ENCODE measurements around the gene SLC4A1AP. TPM values are rescaled to one million over a fixed set of nuclear protein-coding genes. Genes with fewer than 3 reads are reported as not detected.

SLC4A1AP gene
- total and polyA plus RNA-seq, 4 donors = 7.2 to 12.3 (median 9.5) TPM

DNA sequence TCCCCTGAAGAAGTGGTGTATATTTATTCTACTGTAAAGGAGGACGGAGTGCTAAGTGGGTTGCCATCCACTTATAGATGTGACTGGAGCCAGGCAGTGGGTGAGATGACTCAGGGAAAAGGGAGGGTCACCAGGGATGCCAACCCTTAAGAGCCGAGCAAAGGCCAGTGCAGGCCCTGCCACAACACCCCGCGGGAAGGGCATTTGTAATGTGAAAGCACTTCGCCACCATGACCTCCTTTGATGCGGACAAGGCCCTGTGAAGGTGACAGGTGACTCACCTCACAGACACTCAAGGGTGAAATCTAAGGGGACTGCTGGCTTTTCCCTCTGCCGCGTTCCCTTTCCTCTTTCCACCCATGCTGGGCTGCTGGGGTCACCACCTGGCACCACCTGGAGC is 57.6 kb downstream of the SLC4A1AP start:
- Histone ChIP-seq H3K27me3 (ENCODE audit: control insufficient read depth in 4 of 4, insufficient read depth in 4 of 4, low read length in 3 of 4) (no peaks in the 10 kb centered on the region), H3K27ac (ENCODE audit: low read depth in 1 of 2, low read length in 2 of 2) (no peak overlapping the region), H3K9me3 (ENCODE audit: control insufficient read depth in 4 of 4, low read length in 3 of 4) (no peaks in the 10 kb centered on the region), H3K4me1 (ENCODE audit: control insufficient read depth in 4 of 4, insufficient read depth in 4 of 4, low read length in 3 of 4) (peaks cover 0 to 5% (median 0%) of the 10 kb centered on the region in 4 donors), H3K36me3 (ENCODE audit: control insufficient read depth in 4 of 4, insufficient read depth in 3 of 4, low read depth in 1 of 4, low read length in 3 of 4) (no peaks in the 10 kb centered on the region), H3K9ac (ENCODE audit: low read depth in 1 of 2, low read length in 2 of 2) (no peak overlapping the region), H3K4me3 (ENCODE audit: low read depth in 1 of 3, low read length in 3 of 3) (no peak overlapping the region)
- TF ChIP-seq, protein P1, sequence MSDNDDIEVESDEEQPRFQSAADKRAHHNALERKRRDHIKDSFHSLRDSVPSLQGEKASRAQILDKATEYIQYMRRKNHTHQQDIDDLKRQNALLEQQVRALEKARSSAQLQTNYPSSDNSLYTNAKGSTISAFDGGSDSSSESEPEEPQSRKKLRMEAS (IDR thresholded peaks at IDR 0.05) = no peak
- TF ChIP-seq FOXA1 (IDR thresholded peaks at IDR 0.05) = no peak
- TF ChIP-seq NR2F2 (IDR thresholded peaks at IDR 0.05) = no peak
- TF ChIP-seq RAD21 (IDR thresholded peaks at IDR 0.05) = no peak
- TF ChIP-seq, protein P2, sequence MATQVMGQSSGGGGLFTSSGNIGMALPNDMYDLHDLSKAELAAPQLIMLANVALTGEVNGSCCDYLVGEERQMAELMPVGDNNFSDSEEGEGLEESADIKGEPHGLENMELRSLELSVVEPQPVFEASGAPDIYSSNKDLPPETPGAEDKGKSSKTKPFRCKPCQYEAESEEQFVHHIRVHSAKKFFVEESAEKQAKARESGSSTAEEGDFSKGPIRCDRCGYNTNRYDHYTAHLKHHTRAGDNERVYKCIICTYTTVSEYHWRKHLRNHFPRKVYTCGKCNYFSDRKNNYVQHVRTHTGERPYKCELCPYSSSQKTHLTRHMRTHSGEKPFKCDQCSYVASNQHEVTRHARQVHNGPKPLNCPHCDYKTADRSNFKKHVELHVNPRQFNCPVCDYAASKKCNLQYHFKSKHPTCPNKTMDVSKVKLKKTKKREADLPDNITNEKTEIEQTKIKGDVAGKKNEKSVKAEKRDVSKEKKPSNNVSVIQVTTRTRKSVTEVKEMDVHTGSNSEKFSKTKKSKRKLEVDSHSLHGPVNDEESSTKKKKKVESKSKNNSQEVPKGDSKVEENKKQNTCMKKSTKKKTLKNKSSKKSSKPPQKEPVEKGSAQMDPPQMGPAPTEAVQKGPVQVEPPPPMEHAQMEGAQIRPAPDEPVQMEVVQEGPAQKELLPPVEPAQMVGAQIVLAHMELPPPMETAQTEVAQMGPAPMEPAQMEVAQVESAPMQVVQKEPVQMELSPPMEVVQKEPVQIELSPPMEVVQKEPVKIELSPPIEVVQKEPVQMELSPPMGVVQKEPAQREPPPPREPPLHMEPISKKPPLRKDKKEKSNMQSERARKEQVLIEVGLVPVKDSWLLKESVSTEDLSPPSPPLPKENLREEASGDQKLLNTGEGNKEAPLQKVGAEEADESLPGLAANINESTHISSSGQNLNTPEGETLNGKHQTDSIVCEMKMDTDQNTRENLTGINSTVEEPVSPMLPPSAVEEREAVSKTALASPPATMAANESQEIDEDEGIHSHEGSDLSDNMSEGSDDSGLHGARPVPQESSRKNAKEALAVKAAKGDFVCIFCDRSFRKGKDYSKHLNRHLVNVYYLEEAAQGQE (IDR thresholded peaks at IDR 0.05) = no peak
- 84% methylated on average over 8 of the region's 8 CpGs for WGBS
- no peak for DNase-seq (ENCODE audit: low spot score)

DNA sequence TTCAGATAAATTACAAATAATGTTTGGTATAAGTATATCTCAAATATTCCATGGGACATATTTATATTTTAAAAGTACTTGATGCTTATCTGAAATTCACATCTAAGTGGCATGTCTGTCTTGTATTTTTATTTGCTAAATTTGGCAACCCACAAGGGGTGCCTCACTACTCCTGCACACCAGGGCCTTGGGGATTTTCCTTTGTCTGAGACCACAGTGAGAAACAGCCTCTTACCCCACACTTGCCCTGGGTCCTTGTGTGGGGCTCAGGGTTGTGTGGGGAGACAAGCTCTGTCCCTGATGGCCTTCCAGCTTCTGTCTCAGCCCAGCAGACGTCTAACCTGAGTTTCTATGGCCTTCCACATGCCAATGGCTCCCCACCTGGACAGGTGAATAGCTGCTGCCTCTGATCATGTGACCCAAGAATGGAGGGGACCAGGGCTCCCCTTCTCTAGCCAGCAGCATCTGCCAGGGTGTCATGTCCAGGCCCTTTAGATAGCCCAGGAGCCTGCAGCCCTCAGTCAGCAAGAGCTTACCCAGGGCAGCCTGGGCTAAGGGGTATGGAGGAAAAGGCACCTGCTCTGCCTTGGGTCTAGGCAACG is 58.3 kb downstream of the SLC4A1AP start:
- WGBS = 66% methylated on average over 2 of the region's 2 CpGs
- DNase-seq (ENCODE audit: low spot score) = no peak
- Histone ChIP-seq H3K27me3 (ENCODE audit: control insufficient read depth in 4 of 4, insufficient read depth in 4 of 4, low read length in 3 of 4) (no peaks in the 10 kb centered on the region), H3K36me3 (ENCODE audit: control insufficient read depth in 4 of 4, insufficient read depth in 3 of 4, low read depth in 1 of 4, low read length in 3 of 4) (no peaks in the 10 kb centered on the region), H3K4me1 (ENCODE audit: control insufficient read depth in 4 of 4, insufficient read depth in 4 of 4, low read length in 3 of 4) (peaks cover 0 to 5% (median 0%) of the 10 kb centered on the region in 4 donors), H3K9ac (ENCODE audit: low read depth in 1 of 2, low read length in 2 of 2) (no peak overlapping the region), H3K9me3 (ENCODE audit: control insufficient read depth in 4 of 4, low read length in 3 of 4) (no peaks in the 10 kb centered on the region), H3K27ac (ENCODE audit: low read depth in 1 of 2, low read length in 2 of 2) (no peak overlapping the region), H3K4me3 (ENCODE audit: low read depth in 1 of 3, low read length in 3 of 3) (no peak overlapping the region)
- TF ChIP-seq YY1 (IDR thresholded peaks at IDR 0.05) (no peak), EGR1 (IDR thresholded peaks at IDR 0.05; ENCODE audit: low read depth in 2 of 2) (no peak), JUND (IDR thresholded peaks at IDR 0.05) (no peak), HNF4G (IDR thresholded peaks at IDR 0.05) (no peak), SP1 (IDR thresholded peaks at IDR 0.05) (no peak), RXRA (IDR thresholded peaks at IDR 0.05) (no peak), RAD21 (IDR thresholded peaks at IDR 0.05) (no peak), NR2F2 (IDR thresholded peaks at IDR 0.05) (no peak), FOXA1 (IDR thresholded peaks at IDR 0.05) (no peak), HNF4A (conservative IDR thresholded peaks at IDR 0.05) (no peak), FOXA2 (IDR thresholded peaks at IDR 0.05) (no peak), GABPA (IDR thresholded peaks at IDR 0.05 in 1 of 2, conservative IDR thresholded peaks at IDR 0.05 in 1 of 2) (no peak), TAF1 (conservative IDR thresholded peaks at IDR 0.05) (no peak)
- TF ChIP-seq, protein P3, sequence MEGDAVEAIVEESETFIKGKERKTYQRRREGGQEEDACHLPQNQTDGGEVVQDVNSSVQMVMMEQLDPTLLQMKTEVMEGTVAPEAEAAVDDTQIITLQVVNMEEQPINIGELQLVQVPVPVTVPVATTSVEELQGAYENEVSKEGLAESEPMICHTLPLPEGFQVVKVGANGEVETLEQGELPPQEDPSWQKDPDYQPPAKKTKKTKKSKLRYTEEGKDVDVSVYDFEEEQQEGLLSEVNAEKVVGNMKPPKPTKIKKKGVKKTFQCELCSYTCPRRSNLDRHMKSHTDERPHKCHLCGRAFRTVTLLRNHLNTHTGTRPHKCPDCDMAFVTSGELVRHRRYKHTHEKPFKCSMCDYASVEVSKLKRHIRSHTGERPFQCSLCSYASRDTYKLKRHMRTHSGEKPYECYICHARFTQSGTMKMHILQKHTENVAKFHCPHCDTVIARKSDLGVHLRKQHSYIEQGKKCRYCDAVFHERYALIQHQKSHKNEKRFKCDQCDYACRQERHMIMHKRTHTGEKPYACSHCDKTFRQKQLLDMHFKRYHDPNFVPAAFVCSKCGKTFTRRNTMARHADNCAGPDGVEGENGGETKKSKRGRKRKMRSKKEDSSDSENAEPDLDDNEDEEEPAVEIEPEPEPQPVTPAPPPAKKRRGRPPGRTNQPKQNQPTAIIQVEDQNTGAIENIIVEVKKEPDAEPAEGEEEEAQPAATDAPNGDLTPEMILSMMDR (IDR thresholded peaks at IDR 0.05; ENCODE audit: low read depth, low read length, missing input control) = no peak
- TF ChIP-seq, protein P2 (IDR thresholded peaks at IDR 0.05) = no peak
- TF ChIP-seq, protein P4, sequence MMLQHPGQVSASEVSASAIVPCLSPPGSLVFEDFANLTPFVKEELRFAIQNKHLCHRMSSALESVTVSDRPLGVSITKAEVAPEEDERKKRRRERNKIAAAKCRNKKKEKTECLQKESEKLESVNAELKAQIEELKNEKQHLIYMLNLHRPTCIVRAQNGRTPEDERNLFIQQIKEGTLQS (IDR thresholded peaks at IDR 0.05) = no peak
- TF ChIP-seq, protein P1 (IDR thresholded peaks at IDR 0.05) = no peak
- TF ChIP-seq, protein P5, sequence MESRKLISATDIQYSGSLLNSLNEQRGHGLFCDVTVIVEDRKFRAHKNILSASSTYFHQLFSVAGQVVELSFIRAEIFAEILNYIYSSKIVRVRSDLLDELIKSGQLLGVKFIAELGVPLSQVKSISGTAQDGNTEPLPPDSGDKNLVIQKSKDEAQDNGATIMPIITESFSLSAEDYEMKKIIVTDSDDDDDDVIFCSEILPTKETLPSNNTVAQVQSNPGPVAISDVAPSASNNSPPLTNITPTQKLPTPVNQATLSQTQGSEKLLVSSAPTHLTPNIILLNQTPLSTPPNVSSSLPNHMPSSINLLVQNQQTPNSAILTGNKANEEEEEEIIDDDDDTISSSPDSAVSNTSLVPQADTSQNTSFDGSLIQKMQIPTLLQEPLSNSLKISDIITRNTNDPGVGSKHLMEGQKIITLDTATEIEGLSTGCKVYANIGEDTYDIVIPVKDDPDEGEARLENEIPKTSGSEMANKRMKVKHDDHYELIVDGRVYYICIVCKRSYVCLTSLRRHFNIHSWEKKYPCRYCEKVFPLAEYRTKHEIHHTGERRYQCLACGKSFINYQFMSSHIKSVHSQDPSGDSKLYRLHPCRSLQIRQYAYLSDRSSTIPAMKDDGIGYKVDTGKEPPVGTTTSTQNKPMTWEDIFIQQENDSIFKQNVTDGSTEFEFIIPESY (IDR thresholded peaks at IDR 0.05) = no peak
